ENCODE data around the gene AHCYL1.

AHCYL1 gene

GRCh38 chr1:109984456-109985246 lies at the start of gene AHCYL1:
Gene AHCYL1 (plus strand): TSS chr1:109984765. CDS start chr1:109985053, 288 bp downstream.
- peak; percentile 95 for TF ChIP-seq CTCF (IDR thresholded peaks at IDR 0.05; ENCODE audit: low read depth, low read length, missing control alignments)
- peak within 1 kb of the TSS; percentile 84 for H3K4me3 ChIP-seq (replicated peaks; ENCODE audit: low read depth, low read length)
- peak; percentile 96 for DNase-seq (ENCODE audit: extremely low read depth, low read depth)

GRCh38 chr1:109935451-109935900 lies 49.1 kb upstream of the AHCYL1 start:
- TF ChIP-seq CTCF (IDR thresholded peaks at IDR 0.05; ENCODE audit: low read depth, low read length, missing control alignments), result no peak
- DNase-seq (ENCODE audit: extremely low read depth, low read depth), result no peak
- no peak overlapping the region for H3K4me3 ChIP-seq (replicated peaks; ENCODE audit: low read depth, low read length)

- no peak overlapping the region for H3K4me3 ChIP-seq (replicated peaks; ENCODE audit: low read depth, low read length)
- DNase-seq (ENCODE audit: extremely low read depth, low read depth), result no peak
- no peak for TF ChIP-seq CTCF (IDR thresholded peaks at IDR 0.05; ENCODE audit: low read depth, low read length, missing control alignments)
Measured at GRCh38 chr1:109937738-109938137, 46.8 kb upstream of the AHCYL1 start.

- no peak for TF ChIP-seq CTCF (IDR thresholded peaks at IDR 0.05; ENCODE audit: low read depth, low read length, missing control alignments)
- no peak overlapping the region for H3K4me3 ChIP-seq (replicated peaks; ENCODE audit: low read depth, low read length)
- no peak for DNase-seq (ENCODE audit: extremely low read depth, low read depth)
Measured at GRCh38 chr1:109938556-109938955, 46.0 kb upstream of the AHCYL1 start.

GRCh38 chr1:109942434-109942833 lies 42.1 kb upstream of the AHCYL1 start:
- no peak overlapping the region for H3K4me3 ChIP-seq (replicated peaks; ENCODE audit: low read depth, low read length)
- TF ChIP-seq CTCF (IDR thresholded peaks at IDR 0.05; ENCODE audit: low read depth, low read length, missing control alignments), result no peak
- DNase-seq (ENCODE audit: extremely low read depth, low read depth), result no peak

GRCh38 chr1:109944541-109944940 lies 40.0 kb upstream of the AHCYL1 start:
- TF ChIP-seq CTCF (IDR thresholded peaks at IDR 0.05; ENCODE audit: low read depth, low read length, missing control alignments), result no peak
- no peak overlapping the region for H3K4me3 ChIP-seq (replicated peaks; ENCODE audit: low read depth, low read length)
- no peak for DNase-seq (ENCODE audit: extremely low read depth, low read depth)
